GM12892 (cell line): ENCODE measurements around the gene CLEC11A.

Experiments used
- DNase-seq: peaks from one replicate; pipeline ENCODE4 v3.0.0; 2011; ENCODE audit not compliant: insufficient read length
- FAIRE-seq: peaks from 2 replicates; lab custom pipeline; 2011; peaks lifted over from hg19 to GRCh38; lab: Jason Lieb, UNC
- POLR2A ChIP-seq: IDR thresholded peaks from 2 replicates; pipeline ENCODE4 v1.6.1; 2011; ENCODE audit warnings: low read depth, low read length, control low read depth
- POLR2AphosphoS5 ChIP-seq: IDR thresholded peaks from 2 replicates; pipeline ENCODE4 v1.6.1; 2011; ENCODE audit warnings: low read depth, low read length, control low read depth
- TAF1 ChIP-seq: IDR thresholded peaks from 2 replicates; pipeline ENCODE4 v1.6.1; 2011; ENCODE audit warnings: low read depth, mild to moderate bottlenecking, control low read depth, low read length, borderline replicate concordance

The CLEC11A gene

GRCh38 chr19:50695251-50696093, 27.7 kb upstream of the CLEC11A start:
- TF ChIP-seq POLR2AphosphoS5 (no peak), POLR2A (no peak), TAF1 (no peak)
- DNase-seq (no peak), FAIRE-seq (no peak)

GRCh38 chr19:50696094-50696483, 27.1 kb upstream of the CLEC11A start:
- no peak for DNase-seq
- FAIRE-seq = no peak
- TF ChIP-seq POLR2A = no peak
- no peak for TF ChIP-seq POLR2AphosphoS5
- no peak for TF ChIP-seq TAF1

- TF ChIP-seq POLR2AphosphoS5 (no peak), TAF1 (no peak), POLR2A (no peak)
Observed at GRCh38 chr19:50697414-50698124, 25.6 kb upstream of the CLEC11A start.

GRCh38 chr19:50701367-50701985, 21.7 kb upstream of the CLEC11A start:
- no peak for FAIRE-seq
- DNase-seq = no peak

More at GRCh38 chr19:50697414-50698124, 25.6 kb upstream of the CLEC11A start:
- DNase-seq (no peak), FAIRE-seq (no peak)

GRCh38 chr19:50702158-50702870, 20.9 kb upstream of the CLEC11A start:
- FAIRE-seq = no peak
- no peak for DNase-seq

More at GRCh38 chr19:50701367-50701985, 21.7 kb upstream of the CLEC11A start:
- TF ChIP-seq POLR2A (no peak), TAF1 (no peak), POLR2AphosphoS5 (no peak)

GRCh38 chr19:50702871-50703829, 20.0 kb upstream of the CLEC11A start:
- DNase-seq = no peak
- TF ChIP-seq POLR2A (no peak), TAF1 (no peak)
- no peak for FAIRE-seq

More at GRCh38 chr19:50702158-50702870, 20.9 kb upstream of the CLEC11A start:
- TF ChIP-seq POLR2A (no peak), TAF1 (no peak)

- no peak for TF ChIP-seq POLR2A
- TF ChIP-seq TAF1 = no peak
- TF ChIP-seq POLR2AphosphoS5 = no peak
- no peak for FAIRE-seq
- no peak for DNase-seq
Observed at GRCh38 chr19:50703915-50704796, 19.0 kb upstream of the CLEC11A start.

GRCh38 chr19:50705422-50706019, 17.6 kb upstream of the CLEC11A start:
- DNase-seq = no peak
- TF ChIP-seq POLR2AphosphoS5 (no peak), POLR2A (no peak), TAF1 (no peak)
- FAIRE-seq = peak; percentile 33

GRCh38 chr19:50706387-50706786, 16.8 kb upstream of the CLEC11A start:
- no peak for TF ChIP-seq POLR2A
- no peak for TF ChIP-seq POLR2AphosphoS5
- TF ChIP-seq TAF1 = no peak
- FAIRE-seq = no peak
- no peak for DNase-seq

GRCh38 chr19:50708179-50708879, 14.8 kb upstream of the CLEC11A start:
- no peak for DNase-seq
- no peak for FAIRE-seq

More at GRCh38 chr19:50708179-50708879, 14.8 kb upstream of the CLEC11A start:
- TF ChIP-seq POLR2AphosphoS5 = no peak
- TF ChIP-seq TAF1 = no peak
- no peak for TF ChIP-seq POLR2A
